H9 (cell line): ENCODE data around the gene MBLAC1. TPM values are rescaled to one million over a fixed set of nuclear protein-coding genes. Genes with fewer than 3 reads are reported as not detected.

Experiments used
- DNase-seq: peaks from one replicate; pipeline ENCODE4 v3.0.0-alpha.2; 2017
- H2AFZ ChIP-seq: one replicate; pipeline ENCODE4 v1.6.1; 2013; ENCODE audit warnings: mild to moderate bottlenecking, low read length, control low read depth, moderate library complexity
- H2AK5ac ChIP-seq: 2 replicates; pipeline ENCODE4 v1.6.1; 2013; ENCODE audit warnings: low read length, control low read depth, mixed read lengths; ENCODE audit not compliant: insufficient read length
- H2BK120ac ChIP-seq: one replicate; pipeline ENCODE4 v1.6.1; 2013; ENCODE audit warnings: low read depth, mild to moderate bottlenecking, low read length, control low read depth, inconsistent platforms; ENCODE audit not compliant: poor library complexity, severe bottlenecking
- H2BK12ac ChIP-seq: 2 replicates; pipeline ENCODE4 v1.6.1; 2013; ENCODE audit warnings: low read length, control low read depth, mixed read lengths, low read depth; ENCODE audit not compliant: insufficient read length
- H2BK15ac ChIP-seq: 2 replicates; pipeline ENCODE4 v1.6.1; 2013; ENCODE audit warnings: low read depth, low read length, control low read depth
- H2BK20ac ChIP-seq: one replicate; pipeline ENCODE4 v1.6.1; 2013; ENCODE audit warnings: low read depth, mild to moderate bottlenecking, low read length, control low read depth, inconsistent platforms; ENCODE audit not compliant: poor library complexity, severe bottlenecking
- H2BK5ac ChIP-seq: 2 replicates; pipeline ENCODE4 v1.6.1; 2013; ENCODE audit warnings: low read length, control low read depth, mixed read lengths; ENCODE audit not compliant: insufficient read length
- H3K14ac ChIP-seq: 2 replicates; pipeline ENCODE4 v1.6.1; 2013; ENCODE audit warnings: low read length, control low read depth; ENCODE audit not compliant: insufficient read depth
- H3K18ac ChIP-seq: 2 replicates; pipeline ENCODE4 v1.6.1; 2013; ENCODE audit warnings: low read depth, mild to moderate bottlenecking, mixed read lengths, low read length, control low read depth; ENCODE audit not compliant: insufficient read length
- H3K23ac ChIP-seq: 2 replicates; pipeline ENCODE4 v1.6.1; 2013; ENCODE audit warnings: low read length, control low read depth, mixed read lengths, low read depth; ENCODE audit not compliant: insufficient read length
- H3K23me2 ChIP-seq: 2 replicates; pipeline ENCODE4 v1.6.1; 2013; ENCODE audit warnings: low read depth, mild to moderate bottlenecking, mixed read lengths, low read length, control low read depth; ENCODE audit not compliant: insufficient read length, poor library complexity, severe bottlenecking
- H3K27ac ChIP-seq: 2 replicates; pipeline ENCODE4 v1.5.1; 2013; ENCODE audit warnings: low read length, control low read depth, mixed read lengths, low read depth; ENCODE audit not compliant: insufficient read length
- H3K27me3 ChIP-seq: 2 replicates; pipeline ENCODE4 v1.6.1; 2013; ENCODE audit warnings: low read length, control low read depth, inconsistent platforms; ENCODE audit not compliant: insufficient read depth
- H3K4ac ChIP-seq: 2 replicates; pipeline ENCODE4 v1.6.1; 2013; ENCODE audit warnings: low read depth, mild to moderate bottlenecking, control low read depth, inconsistent platforms, low read length, moderate library complexity
- H3K4me1 ChIP-seq: 2 replicates; pipeline ENCODE4 v1.6.1; 2013; ENCODE audit warnings: low read length, control low read depth, inconsistent platforms; ENCODE audit not compliant: insufficient read depth
- H3K4me2 ChIP-seq: 2 replicates; pipeline ENCODE4 v1.6.1; 2013; ENCODE audit warnings: low read length, control low read depth, mixed read lengths; ENCODE audit not compliant: insufficient read length, insufficient read depth
- H3K56ac ChIP-seq: 2 replicates; pipeline ENCODE4 v1.6.1; 2013; ENCODE audit warnings: low read depth, mild to moderate bottlenecking, mixed read lengths, low read length, control low read depth; ENCODE audit not compliant: insufficient read length
- H3K79me1 ChIP-seq: 2 replicates; pipeline ENCODE4 v1.6.1; 2013; ENCODE audit warnings: low read depth, mild to moderate bottlenecking, moderate library complexity, low read length, control low read depth, inconsistent platforms; ENCODE audit not compliant: insufficient read depth, poor library complexity, severe bottlenecking
- H3K79me2 ChIP-seq: 2 replicates; pipeline ENCODE4 v1.6.1; 2013; ENCODE audit warnings: low read length, control low read depth, inconsistent platforms; ENCODE audit not compliant: insufficient read depth
- H3K9ac ChIP-seq: 2 replicates; pipeline ENCODE4 v1.6.1; 2013; ENCODE audit warnings: low read length, control low read depth, mixed read lengths; ENCODE audit not compliant: insufficient read length; ENCODE audit errors: extremely low read depth
- H3K9me3 ChIP-seq: one replicate; pipeline ENCODE4 v1.6.1; 2013; ENCODE audit warnings: low read depth, low read length, inconsistent platforms; ENCODE audit not compliant: control insufficient read depth
- H3T11ph ChIP-seq: one replicate; pipeline ENCODE4 v1.6.1; 2013; ENCODE audit warnings: mild to moderate bottlenecking, low read length, control low read depth, inconsistent platforms
- H4K20me1 ChIP-seq: one replicate; pipeline ENCODE4 v1.6.1; 2013; ENCODE audit not compliant: control insufficient read depth, insufficient read length, insufficient read depth
- H4K5ac ChIP-seq: 2 replicates; pipeline ENCODE4 v1.6.1; 2013; ENCODE audit warnings: low read depth, mild to moderate bottlenecking, mixed read lengths, low read length, control low read depth; ENCODE audit not compliant: insufficient read length
- H4K8ac ChIP-seq: replicated peaks from 2 replicates; pipeline ENCODE4 v1.6.1; 2013; ENCODE audit warnings: low read length, control low read depth, mixed read lengths, low read depth; ENCODE audit not compliant: insufficient read length
- H4K91ac ChIP-seq: 2 replicates; pipeline ENCODE4 v1.6.1; 2013; ENCODE audit warnings: low read depth, mild to moderate bottlenecking, moderate library complexity, mixed read lengths, low read length, control low read depth; ENCODE audit not compliant: insufficient read length
- H3K27ac Mint-ChIP-seq, 3 experiments: 2 replicates in 2 of 3; 3 replicates in 1 of 3; pipeline ENCODE4 v1.8.0; 2020 to 2021; ENCODE audit warnings: mixed read lengths in 3 of 3, mild to moderate bottlenecking in 1 of 3, moderate library complexity in 1 of 3
- H3K27me3 Mint-ChIP-seq: 2 replicates; pipeline ENCODE4 v1.8.0; 2021; ENCODE audit warnings: low read depth, mild to moderate bottlenecking, moderate library complexity, mixed read lengths
- H3K36me3 Mint-ChIP-seq, 3 experiments: 2 replicates in 2 of 3; 3 replicates in 1 of 3; pipeline ENCODE4 v1.8.0; 2020 to 2021; ENCODE audit warnings: low read depth in 3 of 3, mixed read lengths in 3 of 3; ENCODE audit not compliant: insufficient read depth in 1 of 3
- H3K4me1 Mint-ChIP-seq, 2 experiments: 2 replicates each; pipeline ENCODE4 v1.8.0; 2020; ENCODE audit warnings: mixed read lengths in 2 of 2
- H3K4me3 Mint-ChIP-seq, 2 experiments: 2 replicates in 1 of 2; 3 replicates in 1 of 2; pipeline ENCODE4 v1.8.0; 2020 to 2021; ENCODE audit warnings: mild to moderate bottlenecking in 2 of 2, mixed read lengths in 2 of 2, moderate library complexity in 1 of 2
- H3K9me3 Mint-ChIP-seq, 2 experiments: 2 replicates in 1 of 2; 3 replicates in 1 of 2; pipeline ENCODE4 v1.8.0; 2020; ENCODE audit warnings: mild to moderate bottlenecking in 2 of 2, mixed read lengths in 2 of 2, moderate library complexity in 1 of 2
- CTCF ChIP-seq: fragments of 200-600 bp; sonication (generic); conservative IDR thresholded peaks from 3 replicates; pipeline ENCODE4 v1.8.0; 2021; ENCODE audit warnings: antibody characterized with exemption, mild to moderate bottlenecking
- WGBS: extraction: QIAGEN DNeasy Blood & Tissue Kit; methylation state at CpG from one replicate; pipeline ENCODE4 v1.1.7; 2013; ENCODE audit warnings: missing lambda C conversion rate, low lambda C conversion rate, mixed read lengths; ENCODE audit not compliant: insufficient read length; ENCODE audit errors: extremely low coverage; 5-methylcytosine and 5-hydroxymethylcytosine counted together
- total RNA-seq: library from RNA; stranded (reverse); gene quantifications from 2 replicates; pipeline ENCODE4 v1.2.1, GENCODE V29; 2021

The MBLAC1 gene
- total RNA-seq, 1 experiment from 2014 or later = 1.9 TPM

GRCh38 chr7:100148559-100149328 is 22.0 kb downstream of the MBLAC1 start, which contains the start of gene LAMTOR4:
Gene LAMTOR4 (plus strand): TSS chr7:100148918. CDS start chr7:100148973, 55 bp downstream.
- H3K9me3 Mint-ChIP-seq = no peaks in the 10 kb centered on the region
- peak; percentile 100 for DNase-seq
- H3K23ac ChIP-seq = no peak within 1 kb of the TSS
- H2BK20ac ChIP-seq = no peak within 1 kb of the TSS
- peaks cover 21 to 27% of the 10 kb centered on the region in 2 experiments for H3K4me1 Mint-ChIP-seq
- H2AK5ac ChIP-seq = no peak within 1 kb of the TSS
- H3K56ac ChIP-seq = no peak within 1 kb of the TSS
- peaks cover 2% of the 10 kb centered on the region; the same call in 1 of the 2 replicates for H3K27me3 Mint-ChIP-seq
- H3K27me3 ChIP-seq = no peaks in the 10 kb centered on the region
- no peak within 1 kb of the TSS for H2BK5ac ChIP-seq
- no peak within 1 kb of the TSS for H3K27ac ChIP-seq
- H3K14ac ChIP-seq = peak within 1 kb of the TSS; percentile 60; the same call in 1 of the 2 replicates
- H4K8ac ChIP-seq = no peak within 1 kb of the TSS
- no peak within 1 kb of the TSS for H3K4ac ChIP-seq
- H3K23me2 ChIP-seq = peaks cover 6% of the 10 kb centered on the region
- no CpG with 5 or more reads among the region's 46 CpGs for WGBS
- H3K27ac Mint-ChIP-seq = peak within 1 kb of the TSS; percentile 95 to 97 (median 97)
- no peak within 1 kb of the TSS for H3T11ph ChIP-seq
- no peak within 1 kb of the TSS for H2BK15ac ChIP-seq
- no peak within 1 kb of the TSS for H4K5ac ChIP-seq
- H2BK120ac ChIP-seq = no peak within 1 kb of the TSS
- peak within 1 kb of the TSS; percentile 60 for H3K4me2 ChIP-seq
- peaks cover 2% of the 10 kb centered on the region for H4K20me1 ChIP-seq
- peak within 1 kb of the TSS; percentile 73 for H3K9ac ChIP-seq
- no peaks in the 10 kb centered on the region for H3K79me1 ChIP-seq
- peak within 1 kb of the TSS; percentile 73 for H3K18ac ChIP-seq
- H3K4me3 Mint-ChIP-seq = peak within 1 kb of the TSS; percentile 98
- H2AFZ ChIP-seq = no peak within 1 kb of the TSS
- no peak within 1 kb of the TSS for H2BK12ac ChIP-seq
- no peak within 1 kb of the TSS for H4K91ac ChIP-seq
- peaks cover 12 to 32% (median 30%) of the 10 kb centered on the region in 3 experiments for H3K36me3 Mint-ChIP-seq
- TF ChIP-seq CTCF = peak; percentile 34; the same call in 2 of the 3 replicates
- no peaks in the 10 kb centered on the region for H3K9me3 ChIP-seq
- H3K4me1 ChIP-seq = no peaks in the 10 kb centered on the region
- no peaks in the 10 kb centered on the region for H3K79me2 ChIP-seq
